Right lobe of liver (tissue), 6 donors: ENCODE data around the gene UBR7. TPM values are rescaled to one million over a fixed set of nuclear protein-coding genes. Genes with fewer than 3 reads are reported as not detected.
"Not testable (repeated sequence)": the region's sequence is repeated elsewhere in the genome, so short reads cannot be mapped to it uniquely, and the experiment has no call there.

ENCODE experiments used
- ATAC-seq, 4 donors: fragments of 200-7000 bp; cut with Tn5 transposase; one replicate each; pipeline ENCODE4 v1.9.1; 2020; ENCODE audit warnings: mild to moderate bottlenecking in 4 of 4, moderate library complexity in 4 of 4
- DNase-seq, 3 donors: peaks; one replicate each; pipeline ENCODE4 v3.0.0-alpha.2; 2020
- H3K27ac ChIP-seq, 3 donors: fragments of 200-600 bp; one replicate each; pipeline ENCODE4 v1.8.0; 2022
- H3K27me3 ChIP-seq, 2 donors: fragments of 200-600 bp; one replicate each; pipeline ENCODE4 v1.8.0; 2022
- H3K36me3 ChIP-seq, 4 donors: fragments of 200-600 bp; sonication (generic) in 1 of 4; one replicate each; pipeline versions ENCODE4 v1.5.1 to v1.8.0; 2017 to 2022; ENCODE audit warnings: control low read depth in 1 of 4
- H3K4me1 ChIP-seq, 4 donors: fragments of 200-600 bp; sonication (generic) in 1 of 4; one replicate each; pipeline versions ENCODE4 v1.5.1 to v1.8.0; 2017 to 2022; ENCODE audit warnings: control low read depth in 1 of 4
- H3K4me3 ChIP-seq, 3 donors: fragments of 200-600 bp; one replicate each; pipeline ENCODE4 v1.8.0; 2022
- H3K9me3 ChIP-seq, 4 donors: fragments of 200-600 bp; sonication (generic) in 1 of 4; one replicate each; pipeline versions ENCODE4 v1.5.1 to v1.8.0; 2017 to 2022; ENCODE audit warnings: control low read depth in 1 of 4
- CTCF ChIP-seq, 4 donors: fragments of 200-600 bp in 3 of 4; fragments of 450-650 bp in 1 of 4; IDR thresholded peaks; one replicate each; pipeline versions ENCODE4 v1.5.1 to v1.8.0; 2016 to 2022; ENCODE audit warnings: antibody characterized with exemption in 4 of 4, mild to moderate bottlenecking in 2 of 4
- POLR2A ChIP-seq: fragments of 450-650 bp; IDR thresholded peaks from one replicate; pipeline ENCODE4 v1.6.1; 2017; ENCODE audit warnings: antibody characterized with exemption, mild to moderate bottlenecking
- WGBS: methylation state at CpG from one replicate; pipeline ENCODE4 v1.1.6; 2018; ENCODE audit warnings: low coverage, low lambda C conversion rate; ENCODE audit not compliant: insufficient coverage; ENCODE audit errors: missing lambda C conversion rate; 5-methylcytosine and 5-hydroxymethylcytosine counted together
- intact Hi-C, 2 donors: fragments of 100-400 bp; cut with DNase I; formaldehyde crosslinking; loops; one replicate each; pipeline versions ENCODE4 v1.11.2 to v1.14.1; 2022
- long read RNA-seq: library from polyadenylated mRNA; unstranded; transcript quantifications from one replicate; pipeline ENCODE4 v2.0.0, GENCODE V29; 2019
- total RNA-seq, 6 experiments: library from RNA; depleted of rRNA in 2 of 6; stranded (reverse); fragments of >200 nt in 2 of 6; fragmentation: NEBNext Ultra II Directional in 3 of 6; extraction: Animal tissue kit (Norgen Biotek cat#: 25700) in 3 of 6; gene quantifications; one replicate each; pipeline versions ENCODE4 v1.1.0 to v1.2.4, GENCODE V29; 2016 to 2023
- donor health status: DM: no; HTN: yes; CAD: no.
- donor health status: DM: no; HTN: no; CAD: no.
- donor health status: DM: no; HTN: no; CAD: no.
- donor health status: DM: no; HTN: yes; CAD: no.
- donor health status: DM: no; HTN: yes; CAD: no.

UBR7 gene, protein sequence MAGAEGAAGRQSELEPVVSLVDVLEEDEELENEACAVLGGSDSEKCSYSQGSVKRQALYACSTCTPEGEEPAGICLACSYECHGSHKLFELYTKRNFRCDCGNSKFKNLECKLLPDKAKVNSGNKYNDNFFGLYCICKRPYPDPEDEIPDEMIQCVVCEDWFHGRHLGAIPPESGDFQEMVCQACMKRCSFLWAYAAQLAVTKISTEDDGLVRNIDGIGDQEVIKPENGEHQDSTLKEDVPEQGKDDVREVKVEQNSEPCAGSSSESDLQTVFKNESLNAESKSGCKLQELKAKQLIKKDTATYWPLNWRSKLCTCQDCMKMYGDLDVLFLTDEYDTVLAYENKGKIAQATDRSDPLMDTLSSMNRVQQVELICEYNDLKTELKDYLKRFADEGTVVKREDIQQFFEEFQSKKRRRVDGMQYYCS
- total RNA-seq: 10 to 100 TPM in 2 of 6 experiments, 1 to 10 TPM in 4; 7.1 to 16.6 (median 8.4) TPM
- long read RNA-seq, partial matches to known transcripts: 0 of 2 reads
- long read RNA-seq, other reads (novel, unspliced or antisense): 2 of 2 reads

DNA sequence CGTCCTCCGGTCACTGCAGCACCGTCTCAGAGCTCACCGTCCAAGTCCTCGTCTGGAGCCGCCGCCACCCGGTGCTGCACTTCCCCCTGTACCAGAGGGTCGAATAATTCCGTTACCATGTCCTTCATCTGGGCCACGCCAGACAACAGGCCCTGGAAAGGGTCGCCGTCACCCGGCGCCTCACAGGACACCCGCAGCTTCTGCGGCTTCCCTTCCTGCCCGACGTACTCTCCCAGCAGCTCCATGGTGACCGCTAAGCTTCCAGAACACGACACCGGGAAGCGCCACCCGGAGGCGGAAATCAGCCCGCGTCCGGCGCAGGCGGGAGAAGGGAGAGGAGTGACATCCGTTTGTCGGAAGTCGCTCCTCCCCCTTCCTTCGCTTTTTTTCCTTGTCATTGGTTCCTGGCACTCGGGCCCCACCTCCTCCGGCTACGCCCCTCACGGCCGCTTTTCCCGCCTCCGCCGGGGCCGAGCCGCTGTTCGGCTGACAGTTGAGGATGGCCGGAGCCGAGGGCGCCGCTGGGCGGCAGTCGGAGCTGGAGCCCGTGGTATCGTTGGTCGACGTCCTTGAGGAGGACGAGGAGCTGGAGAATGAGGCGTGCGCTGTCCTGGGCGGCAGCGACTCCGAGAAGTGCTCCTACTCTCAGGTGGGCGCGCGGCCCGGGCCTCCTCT, at the start of gene UBR7, which contains the start of gene GON7:
UBR7 (plus strand) TSS at position 464 of the 675 bp plus-strand sequence; CDS start at position 500, 36 bp downstream.
GON7 (minus strand) TSS at position 273 of the 675 bp plus-strand sequence; CDS start at position 245, 28 bp downstream.
- Histone ChIP-seq H3K4me3 (peak within 1 kb of the TSS; percentile 91 to 99 (median 95)), H3K27me3 (no peaks in the 10 kb centered on the region), H3K9me3 (no peaks in the 10 kb centered on the region), H3K36me3 (peaks cover 0 to 16% (median 2%) of the 10 kb centered on the region in 4 donors), H3K4me1 (peaks cover 0 to 18% (median 0%) of the 10 kb centered on the region in 4 donors), H3K27ac (peak within 1 kb of the TSS; percentile 30 to 77 (median 56))
- ATAC-seq (peak; percentile 98 to 99 (median 99)), DNase-seq (peak; percentile 94 to 97 (median 96))
- 0% methylated on average over 16 of the region's 65 CpGs for WGBS
- intact Hi-C loops: no loop called here
- TF ChIP-seq POLR2A (peak; percentile 85), CTCF (IDR thresholded peaks at IDR 0.05) (peak; percentile 38 to 59 (median 47))

DNA sequence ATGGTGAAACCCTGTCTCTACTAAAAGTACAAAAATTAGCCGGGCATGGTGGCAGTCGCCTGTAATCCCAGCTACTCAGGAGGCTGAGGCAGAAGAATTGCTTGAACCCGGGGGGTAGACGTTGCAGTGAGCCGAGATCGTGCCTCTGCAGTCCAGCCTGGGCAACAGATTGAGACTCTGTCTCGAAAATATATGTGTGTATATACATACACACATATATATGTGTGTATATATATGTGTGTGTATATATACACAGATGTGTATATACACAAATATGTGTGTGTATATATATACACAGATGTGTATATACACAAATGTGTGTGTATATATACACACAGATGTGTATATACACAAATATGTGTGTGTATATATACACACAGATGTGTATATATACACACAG, 48.7 kb upstream of the UBR7 start:
- 84% methylated on average over 7 of the region's 7 CpGs for WGBS
- DNase-seq: peak in 1 of 3 donors; percentile 16
- H3K27me3 ChIP-seq, H3K4me3 ChIP-seq, H3K36me3 ChIP-seq, H3K4me1 ChIP-seq, intact Hi-C loops, H3K27ac ChIP-seq, ATAC-seq, H3K9me3 ChIP-seq: not testable (repeated sequence)

DNA sequence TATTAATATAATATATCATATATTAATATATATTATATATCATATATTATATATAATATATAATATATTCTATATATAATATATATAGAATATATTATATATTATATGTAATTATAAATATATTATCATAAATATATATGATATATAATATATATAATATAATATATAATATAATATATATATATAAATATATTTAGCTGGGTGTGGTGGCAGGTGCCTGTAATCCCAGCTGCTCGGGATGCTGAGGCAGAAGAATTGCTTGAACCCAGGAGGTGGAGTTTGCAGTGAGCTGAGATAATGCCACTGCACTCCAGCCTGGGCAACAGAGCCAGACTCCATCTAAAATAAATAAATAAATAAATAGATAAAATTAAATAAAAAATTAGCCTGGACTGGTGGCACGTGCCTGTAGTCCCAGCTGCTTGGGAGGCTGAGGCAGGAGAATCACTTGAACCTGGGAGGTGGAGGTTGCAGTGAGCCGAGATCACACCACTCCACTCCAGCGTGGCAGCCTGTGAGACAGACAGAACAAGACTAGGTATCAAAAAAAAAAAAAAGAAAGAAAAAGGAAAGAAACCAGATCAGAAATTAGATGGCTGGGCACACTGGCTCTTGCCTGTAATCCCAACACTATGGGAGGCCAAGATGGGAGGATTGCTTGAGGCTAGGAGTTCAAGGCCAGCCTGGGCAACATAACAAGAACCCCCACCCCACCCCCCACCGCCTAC, 47.3 kb upstream of the UBR7 start:
- 32% methylated on average over 5 of the region's 5 CpGs for WGBS
- intact Hi-C loops, H3K9me3 ChIP-seq, H3K36me3 ChIP-seq, H3K4me3 ChIP-seq, H3K4me1 ChIP-seq, H3K27ac ChIP-seq, H3K27me3 ChIP-seq: not testable (repeated sequence)
- DNase-seq (peak in 1 of 3 donors; percentile 12), ATAC-seq (peak in 3 of 4 donors; percentile 19 to 53 (median 30))

- H3K27ac ChIP-seq: no peak overlapping the region
- intact Hi-C loops: no loop called here
- WGBS: 38% methylated on average over 4 of the region's 4 CpGs
- no peaks in the 10 kb centered on the region for H3K4me1 ChIP-seq
- peak; percentile 78 to 89 (median 82) for ATAC-seq
- no peaks in the 10 kb centered on the region for H3K36me3 ChIP-seq
- peak in 1 of 3 donors; percentile 28 for DNase-seq
- peak; percentile 28 to 54 (median 44) for TF ChIP-seq CTCF (IDR thresholded peaks at IDR 0.05)
- TF ChIP-seq POLR2A: no peak
- no peaks in the 10 kb centered on the region for H3K27me3 ChIP-seq
- no peaks in the 10 kb centered on the region for H3K9me3 ChIP-seq
- H3K4me3 ChIP-seq: no peak overlapping the region
Measured at GRCh38 chr14:93160353-93160801, 46.7 kb upstream of the UBR7 start.

- TF ChIP-seq POLR2A (no peak), CTCF (IDR thresholded peaks at IDR 0.05) (no peak)
- Histone ChIP-seq H3K27ac (no peak overlapping the region), H3K27me3 (no peaks in the 10 kb centered on the region), H3K9me3 (no peaks in the 10 kb centered on the region), H3K4me3 (no peak overlapping the region), H3K4me1 (no peaks in the 10 kb centered on the region), H3K36me3 (no peaks in the 10 kb centered on the region)
- WGBS: 75% methylated on average over 3 of the region's 4 CpGs
- DNase-seq (no peak), ATAC-seq (no peak)
- intact Hi-C loops: no loop called here
Measured at GRCh38 chr14:93161411-93161940, 45.6 kb upstream of the UBR7 start.
